ENCODE measurements around the gene MYOM3.
"Not testable (repeated sequence)": the region's sequence is repeated elsewhere in the genome, so short reads cannot be mapped to it uniquely, and the experiment has no call there.

The MYOM3 gene

GRCh38 chr1:24010650-24011049 is 101.3 kb downstream of the MYOM3 start:
- Histone ChIP-seq H3K9me3 (ENCODE audit: control insufficient read depth, insufficient read depth, low read depth, low read length) (no peaks in the 10 kb centered on the region), H3K36me3 (ENCODE audit: control insufficient read depth, insufficient read depth, low read length) (no peaks in the 10 kb centered on the region), H3K4me1 (ENCODE audit: control insufficient read depth, insufficient read depth, low read length) (peaks cover 11% of the 10 kb centered on the region), H3K27me3 (ENCODE audit: control insufficient read depth, insufficient read depth, low read length) (no peaks in the 10 kb centered on the region), H3K27ac (ENCODE audit: low read depth, low read length) (no peak overlapping the region), H3K4me3 (ENCODE audit: low read depth, low read length) (no peak overlapping the region), H3K9ac (ENCODE audit: low read length) (no peak overlapping the region)

- H3K36me3 ChIP-seq (ENCODE audit: control insufficient read depth, insufficient read depth, low read length): no peaks in the 10 kb centered on the region
- peaks cover 11% of the 10 kb centered on the region for H3K4me1 ChIP-seq (ENCODE audit: control insufficient read depth, insufficient read depth, low read length)
- no peak overlapping the region for H3K4me3 ChIP-seq (ENCODE audit: low read depth, low read length)
- no peaks in the 10 kb centered on the region for H3K9me3 ChIP-seq (ENCODE audit: control insufficient read depth, insufficient read depth, low read depth, low read length)
- H3K27ac ChIP-seq (ENCODE audit: low read depth, low read length): no peak overlapping the region
- no peak overlapping the region for H3K9ac ChIP-seq (ENCODE audit: low read length)
- H3K27me3 ChIP-seq (ENCODE audit: control insufficient read depth, insufficient read depth, low read length): no peaks in the 10 kb centered on the region
These were observed 102.5 kb downstream of the MYOM3 start for GRCh38 chr1:24009406-24009805.

GRCh38 chr1:24008574-24009184 is 103.3 kb downstream of the MYOM3 start:
- H3K27ac ChIP-seq (ENCODE audit: low read depth, low read length): not testable (repeated sequence)

GRCh38 chr1:24007079-24007478 is 104.9 kb downstream of the MYOM3 start:
- Histone ChIP-seq H3K4me1 (ENCODE audit: control insufficient read depth, insufficient read depth, low read length) (peaks cover 32% of the 10 kb centered on the region), H3K36me3 (ENCODE audit: control insufficient read depth, insufficient read depth, low read length) (no peaks in the 10 kb centered on the region), H3K27ac (ENCODE audit: low read depth, low read length) (no peak overlapping the region), H3K9ac (ENCODE audit: low read length) (no peak overlapping the region), H3K9me3 (ENCODE audit: control insufficient read depth, insufficient read depth, low read depth, low read length) (no peaks in the 10 kb centered on the region), H3K27me3 (ENCODE audit: control insufficient read depth, insufficient read depth, low read length) (no peaks in the 10 kb centered on the region), H3K4me3 (ENCODE audit: low read depth, low read length) (no peak overlapping the region)

More at GRCh38 chr1:24008574-24009184, 103.3 kb downstream of the MYOM3 start:
- not testable (repeated sequence) for H3K9ac ChIP-seq (ENCODE audit: low read length); H3K36me3 ChIP-seq (ENCODE audit: control insufficient read depth, insufficient read depth, low read length); H3K4me3 ChIP-seq (ENCODE audit: low read depth, low read length); H3K9me3 ChIP-seq (ENCODE audit: control insufficient read depth, insufficient read depth, low read depth, low read length); H3K27me3 ChIP-seq (ENCODE audit: control insufficient read depth, insufficient read depth, low read length)
- peaks cover 18% of the 10 kb centered on the region for H3K4me1 ChIP-seq (ENCODE audit: control insufficient read depth, insufficient read depth, low read length)
